Keratinocyte (primary cell): ENCODE data around the gene FOXO1. TPM values are rescaled to one million over a fixed set of nuclear protein-coding genes. Genes with fewer than 3 reads are reported as not detected.

Source experiments
- DNase-seq: peaks from one replicate; pipeline ENCODE4 v3.0.0-alpha.2; 2011; ENCODE audit warnings: low read depth, missing footprints, low spot score
- FAIRE-seq: peaks from 2 replicates; lab custom pipeline; 2011; peaks lifted over from hg19 to GRCh38; lab: Jason Lieb, UNC
- H2AFZ ChIP-seq: 2 replicates; pipeline ENCODE4 v1.6.0; 2012; ENCODE audit warnings: low read length, control low read depth, inconsistent platforms; ENCODE audit not compliant: control insufficient read depth
- H3K27ac ChIP-seq: 2 replicates; pipeline ENCODE4 v1.5.1; 2011; ENCODE audit warnings: low read length; ENCODE audit not compliant: control insufficient read depth, insufficient read depth
- H3K27me3 ChIP-seq: 3 replicates; pipeline ENCODE4 v1.6.0; 2011; ENCODE audit warnings: low read length; ENCODE audit not compliant: control insufficient read depth, insufficient read depth; ENCODE audit errors: extremely low read depth
- H3K36me3 ChIP-seq, 2 experiments: 2 replicates in 1 of 2; 3 replicates in 1 of 2; pipeline ENCODE4 v1.5.1; 2011; ENCODE audit warnings: low read length in 2 of 2, mild to moderate bottlenecking in 1 of 2; ENCODE audit not compliant: control insufficient read depth in 2 of 2, insufficient read depth in 2 of 2; ENCODE audit errors: extremely low read depth in 1 of 2
- H3K4me1 ChIP-seq: 3 replicates; pipeline ENCODE4 v1.5.1; 2011; ENCODE audit warnings: low read length; ENCODE audit not compliant: control insufficient read depth, insufficient read depth; ENCODE audit errors: extremely low read depth
- H3K4me2 ChIP-seq: 3 replicates; pipeline ENCODE4 v1.6.0; 2011; ENCODE audit warnings: low read depth, low read length; ENCODE audit not compliant: control insufficient read depth, insufficient read depth; ENCODE audit errors: extremely low read depth
- H3K4me3 ChIP-seq, 3 experiments: fragments of 200-600 bp in 1 of 3; sonication (generic) in 1 of 3; 2 replicates in 2 of 3; 3 replicates in 1 of 3; pipeline ENCODE4 v1.5.1; 2011 to 2016; ENCODE audit warnings: low read length in 3 of 3, mild to moderate bottlenecking in 3 of 3, control low read depth in 2 of 3, inconsistent platforms in 1 of 3, low read depth in 1 of 3, mixed read lengths in 1 of 3, mixed run types in 1 of 3, moderate library complexity in 1 of 3; ENCODE audit not compliant: control insufficient read depth in 2 of 3, insufficient read depth in 2 of 3; ENCODE audit errors: extremely low read depth in 1 of 3
- H3K79me2 ChIP-seq: 2 replicates; pipeline ENCODE4 v1.6.0; 2012; ENCODE audit warnings: low read length; ENCODE audit not compliant: control insufficient read depth, insufficient read depth
- H3K9ac ChIP-seq: 3 replicates; pipeline ENCODE4 v1.6.0; 2011; ENCODE audit warnings: low read length; ENCODE audit not compliant: control insufficient read depth, insufficient read depth; ENCODE audit errors: extremely low read depth
- H3K9me1 ChIP-seq: 3 replicates; pipeline ENCODE4 v1.6.0; 2011; ENCODE audit warnings: low read length; ENCODE audit not compliant: control insufficient read depth, insufficient read depth; ENCODE audit errors: extremely low read depth
- H3K9me3 ChIP-seq: 2 replicates; pipeline ENCODE4 v1.5.1; 2012; ENCODE audit warnings: low read depth, low read length; ENCODE audit not compliant: control insufficient read depth
- H4K20me1 ChIP-seq: 3 replicates; pipeline ENCODE4 v1.6.0; 2011; ENCODE audit warnings: low read length; ENCODE audit not compliant: control insufficient read depth, insufficient read depth; ENCODE audit errors: extremely low read depth
- CTCF ChIP-seq, 3 experiments: IDR thresholded peaks in 1 of 3; conservative IDR thresholded peaks in 1 of 3; optimal IDR thresholded peaks in 1 of 3; 2 replicates in 2 of 3; 3 replicates in 1 of 3; pipeline versions ENCODE3 to v1.5.1; 2011; ENCODE audit warnings: low read length in 3 of 3, mild to moderate bottlenecking in 3 of 3, moderate library complexity in 2 of 3, control low read depth in 1 of 3, inconsistent platforms in 1 of 3; ENCODE audit not compliant: insufficient read depth in 2 of 3; ENCODE audit errors: extremely low read depth in 1 of 3
- EZH2 ChIP-seq: IDR thresholded peaks from one replicate; pipeline ENCODE4 v1.6.1; 2012; ENCODE audit warnings: inconsistent platforms, mild to moderate bottlenecking, low read length, moderate library complexity
- dilution Hi-C: fragments of 300-500 bp; cut with MboI; formaldehyde crosslinking; loops from one replicate; pipeline ENCODE4 v1.7.0; 2020; ENCODE audit warnings: low sequenced_read_pairs; ENCODE audit not compliant: extremely low pct_ligation_motif_present
- polyA plus RNA-seq, 5 experiments: library from polyadenylated mRNA; depleted of rRNA in 3 of 5; stranded (reverse) in 3 of 5; stranded (forward) in 1 of 5; unstranded in 1 of 5; fragments of >200 nt; gene quantifications; 1 replicate in 1 of 5; 2 replicates in 3 of 5; 3 replicates in 1 of 5; pipeline versions ENCODE4 v1.2.1 to v1.2.3, GENCODE V29; 2011 to 2012; ENCODE audit warnings: missing spikeins in 2 of 5, low read depth in 1 of 5, low replicate concordance in 1 of 5

FOXO1 gene
- polyA plus RNA-seq, 1 donor (not counting 4 experiments of a cell fraction or from before 2014, with no cell fraction given): 8.3 TPM

DNA sequence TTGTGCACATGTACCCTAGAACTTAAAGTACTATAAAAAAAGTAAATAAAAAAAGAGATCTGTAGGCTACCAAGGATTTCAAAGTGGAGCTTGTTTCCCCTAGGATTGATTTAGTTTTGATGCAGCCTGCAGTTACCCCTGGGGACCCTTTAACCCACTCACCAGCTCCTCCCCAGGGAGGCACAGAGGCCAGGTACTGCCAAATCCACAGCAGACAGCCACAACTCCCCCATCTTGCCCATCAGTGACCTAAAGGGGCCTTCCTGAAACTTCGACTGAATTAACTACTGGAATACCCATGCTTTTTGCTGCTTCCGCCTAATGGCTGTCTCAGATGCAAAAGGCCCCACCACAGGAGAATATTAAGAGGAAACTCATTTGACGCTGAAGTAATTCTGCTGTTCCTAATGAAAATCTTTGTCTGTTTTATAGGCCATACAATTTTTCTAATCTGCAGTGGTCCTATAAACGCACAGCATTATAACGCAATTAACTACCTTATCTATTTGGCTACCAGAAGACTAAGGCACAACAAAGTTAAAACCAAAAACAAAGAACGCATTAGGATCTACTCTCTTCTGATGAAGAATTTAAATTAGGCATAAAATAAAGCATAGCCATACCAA is 95.0 kb downstream of the FOXO1 start:
- Histone ChIP-seq H3K36me3 (no peaks in the 10 kb centered on the region), H2AFZ (no peak overlapping the region), H3K27ac (no peak overlapping the region), H3K79me2 (peaks cover 10% of the 10 kb centered on the region), H3K9me1 (no peaks in the 10 kb centered on the region), H3K4me1 (no peaks in the 10 kb centered on the region), H3K9me3 (no peaks in the 10 kb centered on the region), H3K4me2 (no peak overlapping the region), H3K9ac (no peak overlapping the region), H3K4me3 (no peak overlapping the region), H3K27me3 (no peaks in the 10 kb centered on the region), H4K20me1 (no peaks in the 10 kb centered on the region)
- TF ChIP-seq CTCF (optimal IDR thresholded peaks at IDR 0.05 in 1 of 3, IDR thresholded peaks at IDR 0.05 in 1 of 3, conservative IDR thresholded peaks at IDR 0.05 in 1 of 3; ENCODE audit: extremely low read depth in 1 of 3, insufficient read depth in 2 of 3, low read length in 3 of 3): no peak
- no peak for TF ChIP-seq EZH2
- no peak for DNase-seq
- dilution Hi-C loops: no loop called here
- FAIRE-seq: no peak

DNA sequence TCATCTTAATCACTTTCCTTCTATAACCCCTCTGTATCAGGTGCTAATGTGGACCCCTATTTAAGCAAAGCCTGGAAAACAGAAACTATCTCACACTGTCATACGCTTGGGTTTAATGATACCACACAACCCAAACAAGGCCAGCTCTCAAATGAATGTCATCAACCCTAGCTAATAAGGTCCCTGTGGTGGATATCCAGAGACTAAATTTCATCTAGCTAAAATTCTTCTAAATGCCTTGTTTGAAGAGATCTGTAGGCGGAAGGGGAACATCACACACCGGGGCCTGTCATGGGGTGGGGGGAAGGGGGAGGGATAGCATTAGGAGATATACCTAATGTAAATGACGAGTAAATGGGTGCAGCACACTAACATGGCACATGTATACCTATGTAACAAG is 95.5 kb downstream of the FOXO1 start:
- H3K4me1 ChIP-seq: no peaks in the 10 kb centered on the region
- H3K4me3 ChIP-seq: no peak overlapping the region
- no peak overlapping the region for H3K27ac ChIP-seq
- H2AFZ ChIP-seq: no peak overlapping the region
- FAIRE-seq (no peak), DNase-seq (no peak)
- H3K36me3 ChIP-seq: no peaks in the 10 kb centered on the region
- H3K79me2 ChIP-seq: peaks cover 10% of the 10 kb centered on the region
- no peaks in the 10 kb centered on the region for H3K27me3 ChIP-seq
- no peaks in the 10 kb centered on the region for H3K9me1 ChIP-seq
- H3K4me2 ChIP-seq: no peak overlapping the region
- dilution Hi-C loops: no loop called here
- no peak overlapping the region for H3K9ac ChIP-seq
- no peaks in the 10 kb centered on the region for H3K9me3 ChIP-seq
- no peaks in the 10 kb centered on the region for H4K20me1 ChIP-seq
- no peak for TF ChIP-seq CTCF (optimal IDR thresholded peaks at IDR 0.05 in 1 of 3, IDR thresholded peaks at IDR 0.05 in 1 of 3, conservative IDR thresholded peaks at IDR 0.05 in 1 of 3; ENCODE audit: extremely low read depth in 1 of 3, insufficient read depth in 2 of 3, low read length in 3 of 3)
- no peak for TF ChIP-seq EZH2
